NCI-H460 (cell line): ENCODE data around the gene CD93. TPM values are rescaled to one million over a fixed set of nuclear protein-coding genes. Genes with fewer than 3 reads are reported as not detected.

Experiments
- DNase-seq: peaks from one replicate; pipeline ENCODE4 v3.0.0-alpha.2; 2016; ENCODE audit warnings: low read depth; ENCODE audit errors: extremely low read depth
- total RNA-seq: library from RNA; depleted of rRNA; stranded (reverse); fragments of >200 nt; shearing (Covaris generic); gene quantifications from 2 replicates; pipeline ENCODE4 v1.2.3, GENCODE V29; 2014

CD93 gene
- total RNA-seq, 1 experiment from 2014 or later, result not detected

- no peak for DNase-seq
These were observed 578 bp downstream of the CD93 start for GRCh38 chr20:23085436-23086055.

- DNase-seq, result no peak
These were observed 1.2 kb downstream of the CD93 start for GRCh38 chr20:23084845-23085365.

- no peak for DNase-seq
These were observed 1.8 kb downstream of the CD93 start for GRCh38 chr20:23084282-23084844.

- DNase-seq, result no peak
These were observed 2.4 kb downstream of the CD93 start for GRCh38 chr20:23083553-23084220.

GRCh38 chr20:23082846-23083552 lies 3.1 kb downstream of the CD93 start:
- no peak for DNase-seq

- no peak for DNase-seq
These were observed 4.8 kb downstream of the CD93 start for GRCh38 chr20:23081263-23081819.

- DNase-seq, result no peak
These were observed 5.6 kb downstream of the CD93 start for GRCh38 chr20:23080521-23080920.

GRCh38 chr20:23079926-23080325 lies 6.2 kb downstream of the CD93 start:
- no peak for DNase-seq

GRCh38 chr20:23079016-23079351 lies 7.1 kb downstream of the CD93 start:
- DNase-seq, result no peak

- DNase-seq, result no peak
These were observed 7.6 kb downstream of the CD93 start for GRCh38 chr20:23078351-23079015.

GRCh38 chr20:23077277-23077676 lies 8.8 kb downstream of the CD93 start:
- DNase-seq, result no peak

GRCh38 chr20:23074052-23074451 lies 12.1 kb downstream of the CD93 start:
- no peak for DNase-seq

GRCh38 chr20:23072892-23073586 lies 13.1 kb downstream of the CD93 start:
- no peak for DNase-seq

- no peak for DNase-seq
These were observed 14.1 kb downstream of the CD93 start for GRCh38 chr20:23071996-23072395.

GRCh38 chr20:23071398-23071797 lies 14.7 kb downstream of the CD93 start:
- DNase-seq, result no peak

GRCh38 chr20:23069108-23069507 lies 17.0 kb downstream of the CD93 start:
- no peak for DNase-seq

GRCh38 chr20:23068283-23068682 lies 17.8 kb downstream of the CD93 start:
- no peak for DNase-seq

GRCh38 chr20:23066772-23067171 lies 19.4 kb downstream of the CD93 start:
- no peak for DNase-seq

GRCh38 chr20:23065266-23066201 lies 20.6 kb downstream of the CD93 start:
- DNase-seq, result no peak
